HG03039 (cell line): ENCODE results near the gene ZNF546.

Experiments used
- ATAC-seq: cut with Tn5 transposase; IDR thresholded peaks from one replicate; pipeline ENCODE4 v1.9.1; 2021; ENCODE audit warnings: mild to moderate bottlenecking, moderate library complexity; ENCODE audit not compliant: unreplicated experiment

The ZNF546 gene

DNA sequence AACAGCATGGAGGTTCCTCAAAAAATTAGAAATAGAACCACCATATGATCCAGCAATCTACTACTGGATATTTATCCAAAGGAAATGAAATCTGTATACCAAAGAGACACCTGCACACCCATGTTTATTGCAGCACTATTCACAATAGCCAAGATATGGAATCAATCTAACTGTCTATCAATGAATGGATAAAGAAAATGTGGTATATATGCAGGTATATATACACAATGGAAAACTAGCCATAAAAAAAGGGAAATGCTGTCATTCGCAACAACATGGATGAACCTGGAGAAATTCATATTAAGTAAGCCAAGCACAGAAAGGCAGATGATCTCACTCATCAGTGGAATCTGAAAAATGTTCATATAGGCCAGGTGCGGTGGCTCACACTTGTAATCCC is 56.6 kb downstream of the ZNF546 start:
- no peak for ATAC-seq

DNA sequence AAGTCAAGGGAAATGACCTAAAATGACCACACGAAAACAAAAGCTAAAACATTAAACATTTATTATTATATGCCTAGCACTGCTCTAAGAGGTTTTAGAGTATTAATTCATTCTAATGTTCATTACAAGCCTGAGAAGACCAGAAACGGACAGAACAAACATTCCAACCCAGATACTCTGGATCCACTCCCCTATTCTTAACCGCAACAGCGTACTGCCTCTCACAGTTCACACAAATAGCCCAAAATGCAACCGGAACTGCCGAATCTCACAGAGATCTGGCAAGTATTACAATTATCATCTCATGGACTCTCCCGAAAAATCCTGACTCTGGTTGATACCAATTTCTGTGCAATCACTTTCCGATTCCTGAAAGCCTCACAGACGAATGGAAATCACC is 57.8 kb downstream of the ZNF546 start:
- no peak for ATAC-seq

DNA sequence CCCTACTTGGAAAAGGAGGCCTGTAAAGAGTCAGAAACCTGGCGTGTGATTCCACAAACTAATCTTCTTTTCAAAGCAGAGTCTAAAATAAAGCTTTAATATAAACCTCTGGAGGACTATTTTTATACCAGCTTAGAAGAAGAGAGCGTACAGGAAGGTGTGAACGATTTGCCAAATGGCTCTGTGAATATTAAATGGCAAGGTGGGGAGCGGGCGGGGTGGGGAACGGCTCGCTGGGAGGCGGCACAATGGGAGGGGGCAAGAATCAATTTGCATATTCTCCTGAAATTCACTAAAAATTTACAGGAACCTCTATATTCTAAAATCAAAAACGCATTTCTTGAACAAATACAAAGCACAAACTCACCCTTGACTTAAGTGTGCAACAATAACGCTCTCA is 58.2 kb downstream of the ZNF546 start:
- no peak for ATAC-seq

DNA sequence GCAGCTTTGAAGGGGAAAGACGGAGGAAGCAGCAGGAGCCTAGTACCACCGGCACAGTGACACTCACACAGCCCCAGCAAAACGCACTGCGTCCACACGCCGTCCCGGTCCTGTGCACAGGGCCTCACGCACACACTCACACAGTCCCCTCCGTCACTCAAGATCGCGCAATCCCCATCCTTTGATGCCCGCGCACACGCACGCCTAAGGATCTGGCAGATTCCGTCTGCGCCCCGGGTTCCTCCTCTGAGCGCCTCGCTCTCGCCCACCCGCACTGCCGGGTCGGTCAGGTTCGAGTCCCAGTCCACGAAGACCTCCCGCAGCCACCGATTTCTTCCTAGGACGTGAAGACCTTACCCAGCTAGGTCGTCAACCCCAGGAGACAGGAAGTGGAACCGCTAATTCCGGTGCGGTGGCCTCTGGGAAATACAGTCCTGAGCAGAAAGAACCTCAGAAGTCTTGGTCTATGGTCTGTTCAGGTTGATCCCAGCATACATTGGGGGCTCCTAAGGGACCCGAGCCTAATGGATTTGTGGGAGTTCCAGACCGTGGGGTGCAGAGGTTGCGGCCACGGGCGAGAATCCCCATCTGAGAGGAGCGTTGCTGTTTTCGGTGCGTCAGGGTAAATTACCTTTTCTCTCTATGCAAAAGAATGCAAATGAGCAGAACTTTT is 59.1 kb downstream of the ZNF546 start, which contains the start of gene ZNF780B:
Gene ZNF780B (minus strand): TSS at position 400 of the 673 bp plus-strand sequence. CDS start 5,899 bp downstream, outside the sequence.
- peak; percentile 77 for ATAC-seq

DNA sequence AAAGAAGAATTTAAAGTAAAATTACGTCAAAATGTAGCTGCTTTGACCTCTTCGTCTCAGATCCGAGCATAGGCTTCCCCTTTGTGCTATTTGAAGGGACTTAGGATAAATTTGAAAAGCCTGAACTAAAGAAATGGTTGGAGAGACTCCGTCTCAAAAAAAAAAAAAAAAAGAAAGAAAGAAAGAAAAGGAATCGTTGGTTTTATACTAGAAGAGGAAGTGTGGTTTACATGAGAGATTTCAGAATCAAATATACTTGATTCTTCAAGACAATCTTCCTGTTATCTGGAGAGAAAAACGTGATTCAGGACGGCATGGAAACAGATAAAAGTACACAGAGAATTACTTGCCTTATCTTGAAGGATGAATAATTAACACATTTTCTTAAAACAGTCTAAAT is 59.6 kb downstream of the ZNF546 start:
- ATAC-seq: no peak

DNA sequence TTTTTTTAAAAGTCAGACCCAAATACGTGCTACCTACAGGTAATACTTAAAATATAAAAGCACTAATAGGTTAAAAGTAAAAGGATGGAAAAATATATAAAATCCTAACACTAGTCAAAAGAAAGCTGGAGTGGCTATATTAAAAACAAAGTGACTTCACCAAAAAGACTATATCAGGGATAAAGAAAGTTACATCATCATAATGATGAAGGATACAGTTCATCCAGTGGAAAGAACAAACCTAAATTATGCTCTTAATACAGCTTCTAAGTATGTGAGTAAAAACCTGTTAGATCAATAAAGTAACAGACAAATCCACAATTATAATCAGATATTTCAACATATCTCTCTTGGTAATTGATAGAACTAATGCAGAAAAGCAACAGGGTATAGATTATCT is 60.3 kb downstream of the ZNF546 start:
- ATAC-seq: no peak

DNA sequence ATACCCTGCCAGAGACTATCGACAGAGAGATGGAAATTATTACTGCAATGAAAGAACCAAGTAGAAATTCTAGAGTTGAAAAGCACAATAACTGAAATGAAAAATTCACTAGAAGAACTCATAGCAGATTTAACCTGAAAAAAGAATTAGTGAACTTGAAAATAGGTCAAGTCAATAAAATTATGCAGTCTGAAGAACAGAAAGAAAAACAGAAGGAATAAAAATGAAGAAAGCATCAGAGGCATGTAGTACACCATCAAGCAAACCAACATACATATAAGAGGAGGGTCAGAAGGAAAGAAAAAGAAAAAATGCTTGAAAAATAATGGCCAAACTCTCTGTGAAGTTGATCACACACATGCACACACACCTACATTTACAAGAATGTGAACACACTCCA is 62.8 kb downstream of the ZNF546 start:
- no peak for ATAC-seq

DNA sequence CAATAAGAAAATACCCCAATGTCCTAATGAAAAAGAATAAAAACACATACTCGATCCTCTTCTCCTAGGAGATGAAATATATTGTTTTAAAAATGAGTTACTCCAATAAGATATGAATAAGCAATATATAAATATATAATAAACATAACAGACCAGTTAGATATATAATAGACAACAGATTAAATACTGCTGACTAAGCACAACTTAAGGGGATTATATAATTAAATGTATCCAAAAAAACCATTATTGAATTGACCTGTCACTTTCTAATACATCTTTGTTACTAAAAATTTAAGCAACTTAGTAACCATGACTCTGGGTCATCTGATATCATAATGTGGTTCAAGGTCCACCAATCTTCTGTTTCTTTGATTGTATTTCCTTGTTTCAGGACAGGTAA is 73.2 kb downstream of the ZNF546 start:
- ATAC-seq: no peak
